HG03175 (cell line): Measurements from ENCODE around the gene FRMD3.
A peak's percentile ranks its signal among the peaks of the same experiment; 100 is the strongest.

Experiments used
- ATAC-seq: cut with Tn5 transposase; IDR thresholded peaks from one replicate; pipeline ENCODE4 v1.9.1; 2021; ENCODE audit warnings: mild to moderate bottlenecking, moderate library complexity; ENCODE audit not compliant: unreplicated experiment

FRMD3 gene

GRCh38 chr9:83474631-83475030, 63.6 kb downstream of the FRMD3 start:
- ATAC-seq, result no peak

GRCh38 chr9:83473488-83473971, 64.7 kb downstream of the FRMD3 start:
- peak; percentile 97 for ATAC-seq

GRCh38 chr9:83472764-83473163, 65.4 kb downstream of the FRMD3 start:
- ATAC-seq, result no peak

GRCh38 chr9:83472221-83472665, 66.0 kb downstream of the FRMD3 start:
- ATAC-seq, result no peak

- ATAC-seq, result no peak
These were observed 67.0 kb downstream of the FRMD3 start for GRCh38 chr9:83471241-83471640.

GRCh38 chr9:83469722-83470121, 68.5 kb downstream of the FRMD3 start:
- no peak for ATAC-seq

GRCh38 chr9:83468821-83469220, 69.4 kb downstream of the FRMD3 start:
- no peak for ATAC-seq

- ATAC-seq, result no peak
These were observed 71.3 kb downstream of the FRMD3 start for GRCh38 chr9:83466877-83467276.

GRCh38 chr9:83466351-83466750, 71.8 kb downstream of the FRMD3 start:
- no peak for ATAC-seq

GRCh38 chr9:83459830-83460229, 78.4 kb downstream of the FRMD3 start:
- no peak for ATAC-seq

GRCh38 chr9:83458530-83458929, 79.7 kb downstream of the FRMD3 start:
- no peak for ATAC-seq

GRCh38 chr9:83457005-83457404, 81.2 kb downstream of the FRMD3 start:
- ATAC-seq, result no peak

GRCh38 chr9:83456226-83456625, 82.0 kb downstream of the FRMD3 start:
- no peak for ATAC-seq

GRCh38 chr9:83454076-83454475, 84.1 kb downstream of the FRMD3 start:
- ATAC-seq, result no peak

- no peak for ATAC-seq
These were observed 86.9 kb downstream of the FRMD3 start for GRCh38 chr9:83451308-83451707.

- ATAC-seq, result no peak
These were observed 88.2 kb downstream of the FRMD3 start for GRCh38 chr9:83449983-83450382.

GRCh38 chr9:83449166-83449565, 89.0 kb downstream of the FRMD3 start:
- ATAC-seq, result no peak

- no peak for ATAC-seq
These were observed 89.6 kb downstream of the FRMD3 start for GRCh38 chr9:83448626-83449025.

- ATAC-seq, result no peak
These were observed 90.8 kb downstream of the FRMD3 start for GRCh38 chr9:83447351-83447750.

- ATAC-seq, result no peak
These were observed 92.4 kb downstream of the FRMD3 start for GRCh38 chr9:83445703-83446265.

- no peak for ATAC-seq
These were observed 94.1 kb downstream of the FRMD3 start for GRCh38 chr9:83444110-83444509.

- no peak for ATAC-seq
These were observed 96.8 kb downstream of the FRMD3 start for GRCh38 chr9:83441390-83441789.

- no peak for ATAC-seq
These were observed 97.6 kb downstream of the FRMD3 start for GRCh38 chr9:83440641-83441040.
